GM19438 (cell line): ENCODE data around the gene KIT.
"Not testable (repeated sequence)": the region's sequence is repeated elsewhere in the genome, so short reads cannot be mapped to it uniquely, and the experiment has no call there.

ENCODE experiments used
- ATAC-seq: cut with Tn5 transposase; IDR thresholded peaks from one replicate; pipeline ENCODE4 v1.9.1; 2021; ENCODE audit warnings: low read depth; ENCODE audit not compliant: unreplicated experiment

The KIT gene

DNA sequence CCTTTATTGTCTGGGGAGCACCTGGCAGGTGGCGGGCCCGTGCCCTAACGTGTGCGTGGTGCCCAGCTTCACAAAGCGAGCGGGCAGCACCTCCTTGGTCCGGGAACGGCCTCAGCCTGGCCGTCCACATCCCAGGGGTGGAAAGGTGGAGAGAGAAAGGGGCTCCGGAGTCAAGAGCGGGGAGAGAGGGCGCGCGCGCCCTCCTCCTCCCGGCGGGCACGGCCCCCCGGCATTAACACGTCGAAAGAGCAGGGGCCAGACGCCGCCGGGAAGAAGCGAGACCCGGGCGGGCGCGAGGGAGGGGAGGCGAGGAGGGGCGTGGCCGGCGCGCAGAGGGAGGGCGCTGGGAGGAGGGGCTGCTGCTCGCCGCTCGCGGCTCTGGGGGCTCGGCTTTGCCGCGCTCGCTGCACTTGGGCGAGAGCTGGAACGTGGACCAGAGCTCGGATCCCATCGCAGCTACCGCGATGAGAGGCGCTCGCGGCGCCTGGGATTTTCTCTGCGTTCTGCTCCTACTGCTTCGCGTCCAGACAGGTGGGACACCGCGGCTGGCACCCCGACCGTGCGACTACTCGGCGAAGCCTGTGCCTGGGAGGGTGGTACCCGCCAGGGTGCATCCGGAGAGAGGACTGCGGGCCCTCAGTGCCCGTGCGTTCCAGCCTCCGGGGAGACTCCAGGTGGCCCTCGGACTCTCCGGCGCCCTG lies at the start of gene KIT:
KIT (plus strand) TSS at position 407 of the 701 bp plus-strand sequence; CDS start at position 465, 58 bp downstream.
- ATAC-seq, result peak; percentile 19

DNA sequence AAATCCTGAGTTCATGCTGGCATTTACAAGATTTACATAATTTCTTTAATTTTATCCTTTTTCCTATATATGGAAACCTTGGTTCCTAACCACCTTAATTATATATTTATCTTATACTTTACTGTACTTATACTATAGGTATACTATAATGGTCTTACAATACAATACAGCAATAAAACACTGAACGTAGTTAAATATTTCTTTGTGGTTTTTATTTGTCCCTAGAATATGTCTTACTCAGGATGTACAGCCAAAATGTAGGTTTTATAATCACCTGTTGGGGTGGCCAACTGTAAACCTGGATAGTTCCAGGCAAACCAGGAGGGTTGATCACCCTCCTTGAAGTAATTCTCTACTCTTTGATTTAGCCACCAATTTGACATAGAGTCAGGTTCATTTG lies 48.4 kb upstream of the KIT start:
- no peak for ATAC-seq

DNA sequence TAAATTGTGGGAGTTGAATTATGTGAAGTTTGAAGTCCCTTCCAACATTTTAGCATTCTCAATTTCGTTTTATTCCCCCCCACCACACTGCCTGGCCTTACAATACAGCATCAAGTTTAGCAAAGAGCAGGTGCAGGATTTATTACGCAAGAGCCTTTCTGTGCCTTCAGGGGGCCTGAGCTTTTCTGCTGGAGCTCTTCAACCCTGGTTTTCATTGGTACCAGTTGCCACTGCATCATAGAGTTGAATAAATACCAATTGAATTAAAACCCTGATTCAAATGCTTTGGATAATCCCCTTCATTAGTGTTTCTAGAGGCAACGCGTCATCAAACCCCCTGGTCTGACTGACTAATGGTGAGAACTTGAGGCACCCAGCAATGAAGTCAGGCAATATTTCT lies 43.6 kb upstream of the KIT start:
- no peak for ATAC-seq

DNA sequence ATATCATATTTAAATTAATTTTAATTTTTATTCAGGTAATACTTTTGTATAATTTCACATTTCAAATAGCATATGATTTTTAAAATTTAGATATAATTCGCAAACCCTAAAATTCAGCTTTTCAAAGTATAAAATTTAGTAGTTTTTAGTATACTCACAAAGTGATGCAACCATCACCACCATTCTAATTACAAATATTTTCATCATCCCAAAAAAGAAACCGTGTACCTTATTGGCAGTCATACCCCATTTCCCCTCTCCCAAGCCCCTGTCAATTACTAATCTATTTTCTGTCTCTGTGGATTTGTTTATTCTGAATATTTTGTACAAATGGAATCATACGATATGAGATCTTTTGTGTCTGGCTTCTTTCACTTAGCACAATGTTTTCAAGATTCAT lies 37.0 kb upstream of the KIT start:
- no peak for ATAC-seq

DNA sequence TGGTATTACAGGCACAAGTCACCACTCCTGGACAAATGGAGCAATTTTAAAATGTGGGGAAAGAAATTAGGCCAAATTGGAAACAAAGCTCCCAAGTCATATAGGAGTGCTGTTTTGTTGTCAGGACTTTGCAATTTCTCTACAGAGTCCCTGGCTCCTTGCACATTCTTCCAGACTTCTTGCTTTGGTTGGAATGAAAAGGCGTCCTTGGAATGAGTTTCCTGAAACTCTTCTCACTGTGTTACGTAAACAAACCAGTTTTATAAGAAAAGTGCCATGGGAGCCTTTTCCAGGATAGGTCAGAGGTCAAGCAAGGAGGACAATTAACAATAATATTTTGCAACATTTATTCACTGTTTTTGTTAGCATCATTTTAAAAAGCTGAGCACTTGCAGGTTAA lies 32.4 kb upstream of the KIT start:
- no peak for ATAC-seq

DNA sequence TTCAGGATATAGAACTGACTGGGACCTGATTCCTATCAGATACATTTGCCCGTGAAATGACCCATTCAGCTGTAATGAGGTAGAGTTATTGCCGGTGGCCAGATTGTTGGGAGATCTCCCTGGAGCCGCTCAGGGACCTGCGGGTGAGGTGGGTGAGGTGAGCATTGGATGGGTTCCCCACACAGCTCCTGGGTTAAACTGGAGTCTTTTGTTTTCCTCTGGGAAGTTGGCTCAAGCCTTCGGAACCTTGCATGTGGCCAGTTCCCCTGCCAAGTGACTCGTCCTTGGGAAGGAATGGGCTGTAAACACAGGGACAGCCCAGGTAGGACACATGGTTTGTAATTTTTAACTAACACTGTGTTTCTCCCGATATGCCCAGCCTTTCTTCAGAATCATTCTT lies 31.6 kb upstream of the KIT start:
- ATAC-seq, result no peak

DNA sequence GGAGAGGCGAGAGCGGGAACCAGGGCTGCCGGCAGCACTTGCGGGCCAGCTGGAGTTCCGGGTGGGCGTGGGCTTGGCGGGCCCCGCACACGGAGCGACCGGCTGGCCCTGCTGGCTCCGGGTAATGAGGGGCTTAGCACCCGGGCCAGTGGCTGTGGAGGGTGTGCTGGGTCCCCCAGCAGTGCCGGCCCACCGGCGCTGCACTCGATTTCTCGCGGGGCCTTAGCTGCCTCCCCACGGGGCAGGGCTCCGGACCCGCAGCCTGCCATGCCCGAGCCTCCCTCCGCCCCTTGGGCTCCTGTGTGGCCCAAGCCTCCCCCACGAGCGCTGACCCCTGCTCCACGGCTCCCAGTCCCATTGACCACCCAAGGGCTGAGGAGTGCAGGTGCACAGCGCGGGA lies 25.2 kb upstream of the KIT start:
- ATAC-seq, result no peak

DNA sequence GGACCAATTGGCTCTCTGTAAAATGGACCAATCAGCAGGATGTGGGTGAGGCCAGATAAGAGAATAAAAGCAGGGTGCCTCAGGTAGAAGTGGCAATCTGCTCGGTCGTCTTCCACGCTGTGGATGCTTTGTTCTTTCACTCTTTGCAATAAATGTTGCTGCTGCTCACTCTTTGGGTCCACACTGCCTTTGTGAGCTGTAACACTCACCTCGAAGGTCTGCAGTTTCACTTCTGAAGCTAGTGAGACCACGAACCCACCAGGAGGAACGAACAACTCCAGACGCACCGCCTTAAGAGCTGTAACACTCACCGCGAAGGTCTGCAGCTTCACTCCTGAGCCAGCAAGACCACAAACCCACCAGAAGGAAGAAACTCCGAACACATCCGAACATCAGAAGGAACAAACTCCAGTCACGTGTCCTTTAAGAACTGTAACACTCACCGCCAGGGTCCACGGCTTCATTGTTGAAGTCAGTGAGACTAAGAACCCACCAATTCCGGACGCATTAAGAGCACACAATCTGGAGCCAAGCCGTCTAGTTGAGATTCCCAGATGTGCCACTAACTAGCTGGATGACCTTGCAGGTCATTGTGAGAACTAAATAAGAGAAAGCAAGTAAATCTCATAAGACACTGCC lies 24.5 kb upstream of the KIT start:
- not testable (repeated sequence) for ATAC-seq

DNA sequence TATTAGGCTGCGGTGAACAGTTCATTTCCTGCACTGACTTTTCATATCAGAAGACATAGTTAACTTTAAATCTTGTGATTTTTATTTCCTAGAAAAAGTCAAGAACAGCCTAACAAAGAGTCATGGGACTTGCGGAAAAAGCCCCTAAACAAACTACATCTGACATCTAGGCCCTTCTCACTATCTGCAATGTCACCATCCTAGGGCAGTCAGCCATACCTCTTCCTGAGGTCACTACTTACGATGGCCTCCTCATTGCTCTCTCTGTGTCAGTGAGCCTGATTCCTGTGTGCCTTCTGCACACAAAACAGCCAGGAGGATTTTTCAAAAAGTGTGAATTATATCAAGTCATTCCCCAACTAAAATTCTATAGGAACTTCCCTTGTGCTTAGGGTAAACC lies 22.4 kb upstream of the KIT start:
- ATAC-seq, result no peak

DNA sequence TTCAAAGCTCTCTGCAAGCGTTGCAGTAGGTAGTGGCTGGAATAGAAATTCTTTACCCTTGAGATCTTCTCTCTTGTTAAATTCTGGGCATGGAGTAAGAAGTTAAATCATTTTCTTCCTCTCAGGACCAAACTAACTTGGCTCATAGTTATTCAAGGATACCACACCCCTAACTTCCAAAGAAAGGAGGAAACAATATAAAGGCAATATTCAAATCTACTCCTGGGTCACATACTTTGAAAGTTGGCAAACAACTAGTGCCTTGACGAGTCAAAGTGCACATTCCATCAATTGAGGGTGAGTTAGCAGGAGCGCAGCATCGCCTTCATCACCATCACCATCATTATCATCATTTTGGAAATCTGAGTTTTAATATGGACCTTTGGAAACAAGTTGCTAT lies 20.4 kb upstream of the KIT start:
- no peak for ATAC-seq

DNA sequence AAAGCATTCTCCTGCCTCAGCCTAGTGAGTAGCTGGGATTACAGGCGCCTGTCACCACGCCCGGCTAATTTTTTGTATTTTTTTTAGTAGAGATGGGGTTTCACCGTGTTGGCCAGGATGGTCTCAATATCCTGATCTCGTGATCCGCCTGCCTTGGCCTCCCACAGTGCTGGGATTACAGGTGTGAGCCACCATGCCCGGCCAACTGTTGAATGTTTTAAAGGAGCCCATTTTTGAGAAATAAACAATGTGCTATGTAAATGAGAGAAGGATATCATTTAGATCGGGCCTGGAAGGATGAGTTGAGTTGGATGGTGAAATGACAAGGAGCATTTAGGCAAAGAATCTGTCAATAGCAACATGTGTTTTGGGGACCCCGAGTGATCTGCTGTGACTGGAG lies 16.7 kb upstream of the KIT start:
- ATAC-seq, result not testable (repeated sequence)

DNA sequence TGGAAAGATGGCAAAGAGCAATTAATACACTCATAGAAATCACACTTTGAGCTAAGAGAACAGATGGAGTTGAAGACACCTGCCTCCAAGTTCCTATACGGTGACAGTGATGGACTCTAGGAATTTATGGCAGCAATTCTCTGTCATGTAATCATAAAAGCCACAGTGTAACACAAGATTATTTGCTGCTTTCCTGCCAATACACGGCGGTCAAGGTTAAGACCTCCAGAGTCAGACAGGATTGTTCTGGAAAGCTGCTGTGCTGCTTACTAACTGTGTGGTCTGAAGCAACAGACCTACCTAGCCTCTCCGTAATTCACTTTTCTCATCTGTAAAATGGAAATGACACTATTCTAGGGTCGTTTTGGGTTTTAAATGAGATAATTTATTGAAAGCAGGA lies 14.6 kb upstream of the KIT start:
- ATAC-seq, result no peak

DNA sequence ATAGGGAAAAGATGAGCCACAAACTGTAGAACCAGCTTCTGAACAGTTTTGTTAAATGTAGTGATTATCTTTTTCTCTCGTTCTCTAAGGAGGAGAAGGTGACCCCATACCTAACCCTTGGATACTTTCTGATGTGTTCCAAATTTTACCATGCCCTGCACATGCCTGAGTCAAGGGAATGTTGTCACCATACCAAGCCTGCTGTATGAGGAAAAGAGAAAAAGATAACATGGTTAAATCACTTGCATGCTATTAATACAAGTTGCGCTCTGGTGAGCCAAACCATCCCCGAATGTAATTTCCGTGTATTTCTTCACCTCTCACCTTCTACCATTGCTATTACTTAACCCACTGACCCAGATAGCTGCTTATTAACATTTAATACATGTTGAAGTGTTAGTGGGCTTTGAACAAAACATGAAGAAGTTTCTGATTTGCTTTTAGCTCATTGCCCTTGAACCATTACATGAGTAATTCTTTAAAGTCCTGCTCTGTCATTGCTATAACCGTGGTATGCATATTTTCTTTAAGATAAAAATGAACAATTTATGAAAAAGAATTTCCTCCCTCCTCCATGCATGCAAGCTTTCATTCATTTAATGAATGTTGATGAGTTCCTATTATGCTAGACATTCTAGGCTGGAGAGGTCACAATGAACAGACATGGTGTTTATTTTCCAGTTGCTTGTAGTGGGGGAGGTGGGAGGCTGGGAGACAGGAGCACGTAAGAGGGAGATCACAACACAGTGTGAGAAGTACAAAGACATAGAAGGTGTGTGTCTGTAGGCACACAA lies 13.6 kb upstream of the KIT start:
- no peak for ATAC-seq

DNA sequence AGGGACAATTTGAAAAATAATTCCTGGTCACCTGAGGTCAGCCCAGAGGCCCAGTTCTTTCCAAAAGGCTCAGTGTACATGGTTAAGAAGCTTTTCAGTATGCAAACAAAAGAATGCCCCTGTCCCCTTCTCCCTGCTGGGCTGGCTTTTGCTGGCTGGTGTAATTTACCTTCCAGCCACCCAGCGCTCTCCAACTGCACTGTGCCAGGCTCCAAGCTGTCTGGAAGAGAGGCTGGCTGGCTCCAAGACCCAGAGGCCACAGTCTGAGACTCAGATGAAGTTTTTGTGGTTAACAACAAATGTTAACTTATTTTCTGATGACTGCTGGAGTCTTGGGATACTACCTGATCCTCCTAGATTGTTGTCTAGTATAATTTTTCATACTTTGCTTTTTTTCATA lies 11.9 kb upstream of the KIT start:
- ATAC-seq, result no peak

DNA sequence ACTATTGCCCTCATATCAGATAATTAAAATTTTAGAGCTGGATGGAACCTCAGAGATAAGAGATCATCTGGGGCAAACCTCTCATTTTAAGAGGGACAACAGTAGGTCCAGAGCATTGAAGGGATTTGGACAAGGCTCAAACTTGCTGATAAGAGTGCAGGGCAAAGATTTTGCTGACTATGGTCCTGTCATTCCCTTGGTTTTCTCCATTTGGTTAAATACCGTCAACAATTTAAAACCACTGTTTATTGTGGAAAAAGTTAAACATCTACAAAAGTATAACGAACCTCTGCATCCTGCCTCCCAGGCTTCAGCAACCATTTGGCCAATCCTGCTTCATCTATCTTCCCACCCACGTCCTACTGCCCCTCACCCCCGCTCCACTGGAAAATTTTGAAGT lies 10.7 kb upstream of the KIT start:
- no peak for ATAC-seq

DNA sequence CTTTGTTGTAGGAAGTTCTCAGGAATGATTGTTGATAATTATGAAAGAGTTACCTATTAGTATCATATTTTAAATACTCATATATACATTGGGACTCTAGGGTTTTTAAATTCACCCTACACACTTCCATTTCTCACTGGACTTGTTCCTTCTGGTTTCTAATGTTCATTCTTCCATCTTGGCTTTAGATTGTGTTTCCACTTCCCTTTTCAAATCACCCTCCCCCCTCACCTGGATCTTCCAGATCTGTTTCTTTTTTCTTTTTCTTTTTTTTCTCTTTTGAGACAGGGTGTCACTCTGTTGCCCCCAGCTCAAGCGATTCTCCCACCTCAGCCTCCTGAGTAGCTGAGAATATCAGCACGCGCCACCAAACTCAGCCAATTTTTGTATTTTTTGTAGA lies 6.7 kb upstream of the KIT start:
- ATAC-seq, result no peak

DNA sequence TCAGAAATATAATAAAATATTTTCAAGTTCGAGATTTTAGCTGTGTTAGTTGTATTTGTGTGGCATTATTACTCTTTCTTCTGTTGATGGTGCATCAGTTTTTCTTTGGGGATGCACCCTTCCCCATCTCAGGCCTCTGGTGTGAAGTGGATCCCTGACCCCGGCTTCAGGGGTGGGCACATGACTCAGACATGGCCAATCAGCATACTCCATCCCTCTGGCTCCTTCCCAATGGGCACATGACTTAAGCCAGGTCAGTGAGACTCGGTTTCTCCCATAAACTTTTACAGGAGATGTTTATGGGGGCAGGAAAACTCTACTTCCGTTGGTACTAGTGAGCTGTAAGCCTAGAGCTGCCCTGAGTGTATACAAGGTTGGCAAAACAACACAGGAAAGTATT lies 3.0 kb upstream of the KIT start:
- ATAC-seq, result no peak

DNA sequence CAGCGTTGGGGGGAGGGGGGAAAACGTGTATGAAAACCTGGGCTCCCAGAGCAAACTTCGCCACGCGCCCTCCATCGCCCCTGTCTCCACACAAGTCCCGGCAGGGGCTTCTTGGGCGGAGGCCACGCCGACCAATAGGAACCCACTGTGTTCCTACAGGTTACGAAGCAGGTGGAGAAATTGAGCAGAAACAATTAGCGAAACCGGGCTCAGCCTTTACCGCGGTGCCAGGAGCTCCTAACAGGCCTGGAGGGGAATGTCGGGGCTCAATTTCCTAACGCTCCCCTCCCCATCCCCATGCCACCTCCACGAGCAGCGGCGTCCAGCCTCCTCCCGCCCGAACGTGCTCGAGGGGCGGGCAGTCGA lies 589 bp upstream of the KIT start:
- ATAC-seq, result no peak

DNA sequence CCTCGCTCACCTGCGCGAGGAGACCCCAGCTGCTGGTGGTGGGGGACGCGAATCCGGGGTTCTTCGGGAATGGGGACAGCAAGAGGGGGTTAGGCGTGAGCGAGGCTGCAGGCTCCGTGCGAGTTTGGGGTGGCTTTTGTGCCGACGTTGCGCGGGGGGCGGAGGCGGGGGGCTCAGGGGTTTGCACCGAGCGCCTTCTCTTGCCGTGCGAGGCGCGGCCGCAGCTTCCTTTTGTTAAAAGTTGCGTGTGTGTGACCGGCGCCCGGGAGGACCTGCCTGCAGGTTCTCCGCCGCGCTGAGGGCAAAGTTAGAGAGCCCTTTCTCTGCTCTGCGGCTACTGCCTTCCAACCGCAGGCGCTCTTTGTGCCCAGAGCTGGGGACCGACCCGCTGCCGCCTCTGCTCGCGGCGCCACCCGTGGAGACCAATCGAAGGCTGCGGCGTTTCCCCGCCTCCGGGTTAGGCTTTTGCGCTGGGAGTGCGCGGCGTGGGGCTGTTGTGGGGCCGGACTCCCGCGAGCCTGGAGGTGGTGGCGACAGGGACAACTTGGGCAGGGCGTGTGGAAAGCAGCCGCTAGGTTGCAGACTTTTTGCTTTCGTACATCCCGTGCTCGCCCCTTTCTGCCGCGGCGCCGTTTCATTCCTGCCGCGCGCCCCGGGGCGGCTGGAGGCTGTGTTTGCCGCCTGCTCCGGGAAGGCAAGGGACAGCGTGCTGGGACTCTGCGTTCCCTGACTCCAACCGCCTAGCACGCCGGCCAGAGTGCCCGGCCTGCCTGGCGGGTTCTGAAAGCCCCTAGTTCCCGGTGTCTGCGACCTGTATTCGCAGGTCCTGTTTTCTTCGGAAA lies 716 bp downstream of the KIT start:
- peak; percentile 70 for ATAC-seq

DNA sequence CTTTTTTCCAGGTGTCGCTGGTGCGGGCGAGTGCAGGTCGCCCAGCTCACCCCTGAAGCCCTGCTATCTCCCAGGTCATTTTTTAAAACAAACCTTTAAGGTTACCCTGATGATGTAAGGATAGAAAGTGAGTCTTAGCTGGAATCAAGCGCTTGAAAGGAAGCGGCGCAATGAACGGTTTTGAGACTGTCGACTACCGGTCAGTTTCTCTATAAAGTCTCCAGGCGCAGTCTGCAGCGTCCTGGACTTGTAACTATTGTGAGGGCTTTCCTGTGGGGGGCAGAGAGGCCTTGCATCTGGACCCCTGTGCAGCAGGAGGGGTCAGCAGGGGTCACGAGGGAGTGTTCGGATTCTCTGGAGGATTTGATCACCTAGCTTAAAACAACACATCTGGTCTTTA lies 1.6 kb downstream of the KIT start:
- ATAC-seq, result no peak
